Pons (tissue), 1 donor: ENCODE results near the gene MAN2A1.

Experiments used
- DNase-seq: peaks from one replicate; pipeline ENCODE4 v3.0.0-alpha.2; 2016; ENCODE audit warnings: low spot score

The MAN2A1 gene

DNA sequence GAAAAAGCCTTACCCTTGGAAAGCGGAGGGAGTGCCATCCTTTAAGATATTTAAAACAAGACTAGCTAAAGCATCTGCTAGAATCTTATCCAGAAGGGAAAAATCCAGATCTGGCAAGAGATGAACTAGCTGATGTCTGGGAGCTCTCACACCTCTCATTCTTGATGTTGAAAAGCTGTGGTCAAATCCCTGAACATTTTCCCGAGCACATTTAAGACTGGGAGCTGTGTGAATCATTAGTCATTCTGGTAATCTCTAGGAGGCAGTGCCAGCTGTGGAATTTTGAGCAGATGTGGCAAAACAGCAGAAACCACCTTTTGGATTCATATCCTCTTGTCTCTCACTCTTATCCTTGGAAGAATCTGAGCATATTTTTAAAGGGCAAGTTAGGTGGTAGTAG lies 218.0 kb downstream of the MAN2A1 start:
- DNase-seq, result no peak

DNA sequence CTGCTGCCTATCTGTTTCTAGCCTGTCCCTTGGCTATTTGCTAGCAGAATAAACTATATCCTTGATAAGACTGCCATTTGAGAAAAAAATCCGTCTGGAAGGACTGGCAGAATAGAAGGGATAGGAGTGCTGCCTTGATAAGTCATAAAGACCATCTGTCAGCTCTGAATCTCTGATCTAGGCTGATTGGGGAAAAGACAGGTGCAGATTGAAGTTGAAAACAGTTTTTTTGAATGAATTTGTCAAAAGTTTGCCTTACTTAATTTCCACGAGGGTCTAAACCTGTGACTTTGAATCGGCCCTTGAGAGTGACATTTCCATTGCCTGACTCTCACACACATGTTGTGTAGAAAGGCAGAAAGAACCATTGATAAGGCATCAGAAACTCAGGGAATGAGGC lies 218.6 kb downstream of the MAN2A1 start:
- DNase-seq, result no peak

DNA sequence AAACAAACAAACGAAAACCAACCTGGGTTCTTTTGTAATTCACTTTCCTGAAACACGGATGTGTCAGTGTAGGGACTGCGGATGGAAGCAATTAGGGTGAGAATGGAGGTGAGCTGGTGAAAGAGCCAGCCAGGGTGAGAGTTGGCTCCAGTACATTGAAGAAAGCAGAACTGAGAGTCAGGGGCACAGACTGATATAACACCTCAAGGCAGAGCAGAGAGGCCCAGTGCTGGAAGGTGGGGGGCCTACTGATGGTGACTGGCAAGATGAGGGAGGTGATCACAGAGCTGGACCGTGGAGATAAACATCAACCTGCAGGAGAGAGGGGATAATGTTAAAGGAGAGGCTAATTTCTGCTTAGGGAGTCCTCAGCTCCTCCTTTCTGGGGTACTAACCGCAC lies 221.1 kb downstream of the MAN2A1 start:
- DNase-seq, result no peak

DNA sequence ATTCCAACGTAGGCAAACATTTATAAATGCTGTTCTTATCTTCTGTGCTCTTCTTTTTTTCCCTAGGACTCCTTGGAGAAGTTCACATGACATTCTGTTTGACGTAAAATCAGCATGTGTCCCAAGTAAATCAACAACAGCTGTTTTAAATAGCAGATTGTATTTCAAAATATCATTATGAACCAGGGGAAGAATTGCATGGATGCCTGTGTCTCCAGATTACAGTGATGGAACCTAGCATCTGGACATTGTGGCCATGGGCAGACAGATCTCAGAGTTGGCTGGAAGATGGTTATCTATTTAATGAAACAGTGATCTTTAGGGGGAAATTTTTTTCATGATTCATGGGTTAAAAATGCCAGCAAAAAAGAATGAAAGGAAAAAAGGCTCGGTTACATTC lies 222.0 kb downstream of the MAN2A1 start:
- no peak for DNase-seq

DNA sequence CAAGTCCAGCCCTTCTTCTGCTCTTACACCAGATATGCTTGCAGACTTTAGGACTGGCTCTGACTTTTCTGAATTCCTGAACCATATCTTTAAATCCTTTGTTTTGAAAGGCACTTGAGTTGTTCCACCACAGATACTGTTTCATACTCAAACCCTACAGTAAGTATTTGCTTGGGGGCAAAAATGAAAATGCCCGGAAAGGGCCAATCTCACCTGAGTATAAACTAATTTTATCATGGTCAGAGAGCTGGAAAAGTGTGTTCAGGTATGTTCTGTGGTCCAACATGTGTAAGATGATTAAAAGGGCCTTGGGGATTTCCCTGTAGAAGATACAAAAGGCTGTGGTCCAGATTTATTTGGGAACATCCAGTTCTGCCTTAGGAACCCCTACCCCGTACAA lies 225.2 kb downstream of the MAN2A1 start:
- no peak for DNase-seq

DNA sequence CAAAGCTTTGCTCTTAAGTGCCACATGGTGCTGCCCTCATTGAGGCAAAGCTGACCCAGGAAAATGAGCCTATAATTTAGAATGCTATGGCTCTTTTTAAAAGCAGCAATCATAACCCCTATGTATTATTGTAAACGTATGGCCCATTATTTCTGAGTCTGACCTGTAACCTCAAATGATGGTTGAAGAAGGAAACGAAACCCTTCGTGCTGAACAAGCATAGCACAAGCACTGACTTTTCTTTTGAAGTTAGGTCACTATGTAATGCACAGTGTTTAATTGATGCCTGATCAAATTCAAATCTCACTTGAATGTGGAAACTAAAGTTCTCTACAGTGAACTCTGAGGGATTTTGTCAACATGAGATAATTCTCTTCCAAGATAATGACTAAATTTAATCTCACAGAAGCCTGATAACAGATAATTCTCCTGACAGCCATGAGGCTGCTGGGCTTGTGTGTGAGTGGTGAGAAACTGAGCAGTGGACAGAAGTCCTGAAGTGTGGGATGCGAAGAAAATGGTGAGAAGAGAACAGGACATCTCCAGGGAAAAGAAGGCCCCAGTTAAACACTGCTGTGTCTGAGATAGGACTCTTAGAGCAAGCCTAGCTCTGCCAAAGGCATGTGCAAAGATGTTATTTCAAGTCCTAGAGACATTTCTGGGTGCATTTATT lies 226.9 kb downstream of the MAN2A1 start:
- no peak for DNase-seq
